ENCODE measurements around the gene PRXL2A. TPM values are rescaled to one million over a fixed set of nuclear protein-coding genes. Genes with fewer than 3 reads are reported as not detected.
"Not testable (repeated sequence)": the region's sequence is repeated elsewhere in the genome, so short reads cannot be mapped to it uniquely, and the experiment has no call there.

PRXL2A gene
- total RNA-seq, 1 experiment from 2014 or later: 1.7 TPM

DNA sequence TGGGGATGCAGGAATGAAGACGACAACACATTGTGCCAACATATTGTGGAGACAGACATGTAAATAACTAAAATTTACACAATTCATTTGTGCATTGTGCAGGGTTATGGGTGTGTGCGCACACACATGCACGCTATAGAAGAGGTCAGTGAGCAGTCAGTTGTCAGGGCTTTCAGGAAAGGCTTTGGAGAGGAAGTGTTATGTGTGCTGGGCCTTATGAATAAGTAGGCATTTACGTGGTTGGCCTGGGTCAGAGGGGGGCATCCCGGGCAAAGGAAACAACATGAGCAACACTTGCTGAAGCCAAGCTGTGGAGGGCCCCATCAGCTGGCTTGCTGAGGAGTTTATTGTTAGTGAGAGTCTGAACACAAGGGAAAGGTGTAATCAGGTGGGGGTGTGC lies 4.1 kb downstream of the PRXL2A start:
- H2AFZ ChIP-seq (ENCODE audit: low read length): no peak overlapping the region
- no peaks in the 10 kb centered on the region for H4K20me1 ChIP-seq (ENCODE audit: insufficient read depth, low read depth, low read length)
- no peaks in the 10 kb centered on the region for H3K9me2 ChIP-seq (replicated peaks; ENCODE audit: insufficient read depth, low read length)
- no peaks in the 10 kb centered on the region for H3K9me3 ChIP-seq (ENCODE audit: low read length)
- no peaks in the 10 kb centered on the region for H3K27me3 ChIP-seq (ENCODE audit: low read length)
- no peaks in the 10 kb centered on the region for H3K79me2 ChIP-seq (ENCODE audit: low read length)
- H3K9ac ChIP-seq (ENCODE audit: low read length): no peak overlapping the region
- H3K4me1 ChIP-seq (ENCODE audit: low read length): peaks cover 8% of the 10 kb centered on the region
- no peak overlapping the region for H3K27ac ChIP-seq (ENCODE audit: low read length)
- DNase-seq: no peak
- no peak overlapping the region for H3K4me3 ChIP-seq (ENCODE audit: low read length)
- no peaks in the 10 kb centered on the region for H3K36me3 ChIP-seq (ENCODE audit: insufficient read depth, low read length)
- H3K4me2 ChIP-seq (ENCODE audit: low read depth, low read length, poor library complexity, severe bottlenecking): no peak overlapping the region

DNA sequence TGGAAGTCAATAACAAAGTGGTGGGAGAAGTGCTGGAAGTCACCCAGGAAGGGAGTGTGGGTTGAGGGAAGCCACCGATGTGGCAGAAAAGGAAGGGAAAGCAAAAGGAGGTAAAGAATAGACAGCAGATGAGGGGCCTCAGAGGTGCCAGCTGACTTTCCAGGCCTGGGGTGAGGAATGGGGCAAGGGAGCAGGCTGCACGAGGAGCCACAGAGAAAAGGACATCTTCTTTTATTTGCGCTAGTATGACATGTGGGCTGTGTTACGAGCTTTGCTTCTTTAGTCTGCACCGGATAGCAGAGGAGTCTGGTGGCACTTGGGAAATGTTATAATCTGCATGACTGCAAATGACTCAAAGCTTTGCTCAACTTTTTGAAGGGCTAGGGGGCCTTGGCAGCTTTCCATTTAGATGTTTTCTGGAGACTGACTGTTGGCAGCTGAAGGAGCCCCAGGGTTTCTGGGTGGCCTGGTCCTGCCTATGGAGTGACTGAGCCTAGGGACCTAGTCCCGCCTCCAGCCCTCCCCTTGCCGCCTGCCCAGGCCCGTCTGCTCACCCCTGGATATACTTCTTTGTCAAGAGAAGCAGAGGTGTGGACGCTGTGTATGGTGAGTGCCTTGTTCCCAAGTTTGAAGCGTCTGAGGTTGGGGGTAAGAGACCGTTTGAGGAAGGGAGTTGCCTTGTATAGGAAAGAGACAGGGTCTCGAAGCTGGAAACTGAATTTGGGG lies 5.1 kb downstream of the PRXL2A start:
- H3K9ac ChIP-seq (ENCODE audit: low read length): no peak overlapping the region
- H3K4me2 ChIP-seq (ENCODE audit: low read depth, low read length, poor library complexity, severe bottlenecking): no peak overlapping the region
- no peak overlapping the region for H2AFZ ChIP-seq (ENCODE audit: low read length)

DNA sequence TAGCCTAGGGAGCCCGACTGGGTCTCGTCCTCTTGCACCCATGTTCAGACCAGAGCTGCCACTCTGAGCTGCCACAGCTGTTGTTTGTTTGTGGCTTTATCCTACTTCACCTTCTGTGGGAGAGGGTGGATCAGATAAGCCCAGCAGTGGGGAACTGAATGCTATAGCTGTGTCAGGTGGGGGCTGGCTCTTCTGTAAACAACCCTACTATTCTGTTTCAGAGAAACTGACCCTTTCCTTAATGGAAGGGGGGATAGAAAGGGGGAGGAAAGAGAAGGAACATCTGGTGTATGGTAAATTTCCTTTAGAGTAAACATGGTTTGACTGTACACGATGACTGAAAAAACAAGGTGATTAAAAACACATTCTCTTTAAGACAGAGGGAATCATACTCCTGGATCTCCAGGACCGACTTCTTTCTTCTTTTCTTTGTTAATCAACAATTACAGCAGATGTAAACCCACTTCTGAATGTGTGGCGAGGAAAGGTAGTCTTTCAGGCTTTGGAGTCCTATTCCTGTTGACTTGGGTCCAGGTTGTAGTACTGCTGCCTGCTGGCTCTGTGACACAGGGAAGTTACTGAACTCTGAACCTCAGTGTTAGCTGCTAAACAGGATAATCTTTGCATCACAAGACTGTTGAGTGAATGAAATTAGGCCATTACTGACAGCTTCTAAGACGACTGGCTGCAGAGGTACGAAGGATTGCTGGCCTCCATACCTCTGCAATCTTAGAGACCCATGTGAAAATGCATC lies 6.0 kb downstream of the PRXL2A start:
- H2AFZ ChIP-seq (ENCODE audit: low read length): no peak overlapping the region
- no peak for DNase-seq
- no peak overlapping the region for H3K27ac ChIP-seq (ENCODE audit: low read length)
- no peak overlapping the region for H3K4me2 ChIP-seq (ENCODE audit: low read depth, low read length, poor library complexity, severe bottlenecking)
- H3K4me1 ChIP-seq (ENCODE audit: low read length): no peaks in the 10 kb centered on the region
- no peaks in the 10 kb centered on the region for H3K9me3 ChIP-seq (ENCODE audit: low read length)
- H3K27me3 ChIP-seq (ENCODE audit: low read length): no peaks in the 10 kb centered on the region
- H3K4me3 ChIP-seq (ENCODE audit: low read length): no peak overlapping the region
- H3K9me2 ChIP-seq (replicated peaks; ENCODE audit: insufficient read depth, low read length): no peaks in the 10 kb centered on the region
- no peaks in the 10 kb centered on the region for H3K79me2 ChIP-seq (ENCODE audit: low read length)
- H3K36me3 ChIP-seq (ENCODE audit: insufficient read depth, low read length): no peaks in the 10 kb centered on the region
- H4K20me1 ChIP-seq (ENCODE audit: insufficient read depth, low read depth, low read length): no peaks in the 10 kb centered on the region
- no peak overlapping the region for H3K9ac ChIP-seq (ENCODE audit: low read length)

More for the DNA sequence above, 5.1 kb downstream of the PRXL2A start:
- DNase-seq: no peak
- Histone ChIP-seq H3K9me2 (replicated peaks; ENCODE audit: insufficient read depth, low read length) (no peaks in the 10 kb centered on the region), H3K36me3 (ENCODE audit: insufficient read depth, low read length) (no peaks in the 10 kb centered on the region), H4K20me1 (ENCODE audit: insufficient read depth, low read depth, low read length) (no peaks in the 10 kb centered on the region), H3K27ac (ENCODE audit: low read length) (no peak overlapping the region), H3K27me3 (ENCODE audit: low read length) (no peaks in the 10 kb centered on the region), H3K4me1 (ENCODE audit: low read length) (0 out of 2 replicates have a peak, but pooled peaks cover 3% of the 10 kb centered on the region), H3K4me3 (ENCODE audit: low read length) (no peak overlapping the region), H3K9me3 (ENCODE audit: low read length) (no peaks in the 10 kb centered on the region), H3K79me2 (ENCODE audit: low read length) (no peaks in the 10 kb centered on the region)

DNA sequence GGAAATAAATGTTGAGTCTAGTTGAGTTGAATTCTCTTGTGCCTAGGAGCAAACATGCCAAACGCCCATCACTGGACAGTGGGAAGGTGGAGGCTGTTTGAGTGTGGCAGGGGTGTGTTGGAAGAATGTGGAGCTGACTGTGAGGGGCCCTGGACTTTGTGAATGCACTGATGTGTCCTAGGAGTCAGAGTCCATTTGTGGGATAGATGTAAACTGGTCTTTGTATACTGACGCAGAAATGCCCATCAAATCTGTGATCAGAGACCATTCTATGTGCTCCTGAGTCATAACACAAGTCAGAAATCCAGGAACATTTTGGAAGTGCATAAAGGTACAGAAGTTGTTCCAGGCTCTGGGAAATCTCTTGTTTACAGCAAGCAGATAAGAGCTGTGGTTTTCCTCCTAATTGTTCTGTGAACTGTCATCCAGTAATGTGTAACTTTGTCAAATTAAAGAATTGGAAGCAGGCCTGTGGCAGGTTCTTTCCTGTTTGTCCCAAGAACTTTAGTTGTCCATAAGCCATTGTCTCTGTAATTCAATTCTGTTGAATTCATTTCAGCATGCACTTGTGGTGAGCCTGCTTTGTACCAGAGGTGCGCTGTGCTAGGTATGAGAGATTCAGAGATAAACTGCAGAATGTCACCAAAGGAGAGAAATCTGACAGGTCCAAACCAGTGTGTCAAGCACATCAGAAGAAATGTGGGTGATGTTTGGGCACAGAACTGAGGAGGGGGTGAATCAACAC lies 7.6 kb downstream of the PRXL2A start:
- Histone ChIP-seq H3K27ac (ENCODE audit: low read length) (no peak overlapping the region), H3K79me2 (ENCODE audit: low read length) (no peaks in the 10 kb centered on the region), H3K9me2 (replicated peaks; ENCODE audit: insufficient read depth, low read length) (no peaks in the 10 kb centered on the region), H3K27me3 (ENCODE audit: low read length) (no peaks in the 10 kb centered on the region), H3K36me3 (ENCODE audit: insufficient read depth, low read length) (no peaks in the 10 kb centered on the region), H2AFZ (ENCODE audit: low read length) (no peak overlapping the region), H4K20me1 (ENCODE audit: insufficient read depth, low read depth, low read length) (no peaks in the 10 kb centered on the region), H3K4me2 (ENCODE audit: low read depth, low read length, poor library complexity, severe bottlenecking) (no peak overlapping the region), H3K4me3 (ENCODE audit: low read length) (no peak overlapping the region), H3K9ac (ENCODE audit: low read length) (no peak overlapping the region), H3K4me1 (ENCODE audit: low read length) (peaks cover 2% of the 10 kb centered on the region), H3K9me3 (ENCODE audit: low read length) (no peaks in the 10 kb centered on the region)
- no peak for DNase-seq

DNA sequence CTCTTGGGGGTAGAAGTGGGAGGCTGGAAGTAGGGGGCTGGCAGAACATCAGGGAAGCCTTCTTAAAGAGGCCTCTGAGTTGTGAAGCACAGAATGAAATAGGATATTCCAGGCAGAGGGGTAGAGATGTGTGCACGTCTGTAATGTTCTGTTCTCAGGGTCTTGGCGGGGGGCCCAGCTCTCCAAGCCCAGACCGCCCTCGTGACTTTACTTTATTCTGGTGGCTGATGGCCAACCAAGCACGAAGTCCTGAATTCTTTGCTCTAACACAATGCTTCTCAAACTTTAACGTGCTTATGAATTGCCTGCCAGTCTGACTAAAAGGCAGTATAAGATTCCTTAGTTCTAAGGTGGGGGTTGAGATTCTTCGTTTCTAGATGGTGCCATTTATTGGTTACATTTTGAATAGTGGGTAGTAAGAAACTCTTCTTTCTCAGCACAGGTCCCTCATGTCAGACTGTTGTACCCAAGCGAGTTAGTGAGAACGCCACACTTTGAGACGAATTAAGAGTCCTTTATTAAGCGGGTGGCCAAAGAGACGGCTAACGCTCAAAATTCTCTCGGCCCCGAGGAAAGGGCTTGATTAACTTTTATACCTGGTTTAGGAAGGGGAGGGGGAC lies 8.2 kb downstream of the PRXL2A start:
- no peaks in the 10 kb centered on the region for H3K27me3 ChIP-seq (ENCODE audit: low read length)
- H3K27ac ChIP-seq (ENCODE audit: low read length): no peak overlapping the region
- no peak overlapping the region for H2AFZ ChIP-seq (ENCODE audit: low read length)
- H3K9me3 ChIP-seq (ENCODE audit: low read length): no peaks in the 10 kb centered on the region
- no peak overlapping the region for H3K9ac ChIP-seq (ENCODE audit: low read length)
- DNase-seq: no peak
- no peaks in the 10 kb centered on the region for H4K20me1 ChIP-seq (ENCODE audit: insufficient read depth, low read depth, low read length)
- no peaks in the 10 kb centered on the region for H3K36me3 ChIP-seq (ENCODE audit: insufficient read depth, low read length)
- peaks cover 9% of the 10 kb centered on the region for H3K4me1 ChIP-seq (ENCODE audit: low read length)
- no peaks in the 10 kb centered on the region for H3K9me2 ChIP-seq (replicated peaks; ENCODE audit: insufficient read depth, low read length)
- no peak overlapping the region for H3K4me3 ChIP-seq (ENCODE audit: low read length)
- no peaks in the 10 kb centered on the region for H3K79me2 ChIP-seq (ENCODE audit: low read length)
- H3K4me2 ChIP-seq (ENCODE audit: low read depth, low read length, poor library complexity, severe bottlenecking): no peak overlapping the region

DNA sequence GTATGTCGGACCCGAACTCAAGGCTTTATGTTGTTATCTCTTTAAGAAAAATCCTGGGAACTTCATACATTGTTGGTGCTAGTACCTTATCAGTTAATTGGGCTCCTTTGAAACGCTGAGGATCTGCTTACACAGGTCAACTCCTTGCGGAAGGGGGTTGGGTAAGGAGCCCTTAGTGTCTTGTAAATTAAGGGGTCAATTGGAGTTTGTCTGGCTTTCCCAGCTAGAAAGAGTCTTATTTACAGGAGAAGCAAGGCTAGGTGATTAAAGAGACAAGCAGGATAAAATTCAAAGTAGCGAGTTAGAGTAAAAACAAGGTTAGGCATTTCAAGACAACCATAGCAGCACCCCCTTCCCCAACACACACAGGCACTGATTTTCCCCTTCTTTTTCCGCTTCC lies 8.9 kb downstream of the PRXL2A start:
- not testable (repeated sequence) for H3K4me3 ChIP-seq (ENCODE audit: low read length); H3K36me3 ChIP-seq (ENCODE audit: insufficient read depth, low read length); DNase-seq; H3K27ac ChIP-seq (ENCODE audit: low read length); H2AFZ ChIP-seq (ENCODE audit: low read length); H3K9ac ChIP-seq (ENCODE audit: low read length); H4K20me1 ChIP-seq (ENCODE audit: insufficient read depth, low read depth, low read length); H3K9me3 ChIP-seq (ENCODE audit: low read length); H3K27me3 ChIP-seq (ENCODE audit: low read length); H3K9me2 ChIP-seq (replicated peaks; ENCODE audit: insufficient read depth, low read length); H3K79me2 ChIP-seq (ENCODE audit: low read length); H3K4me2 ChIP-seq (ENCODE audit: low read depth, low read length, poor library complexity, severe bottlenecking)
- peaks cover 16% of the 10 kb centered on the region for H3K4me1 ChIP-seq (ENCODE audit: low read length)

DNA sequence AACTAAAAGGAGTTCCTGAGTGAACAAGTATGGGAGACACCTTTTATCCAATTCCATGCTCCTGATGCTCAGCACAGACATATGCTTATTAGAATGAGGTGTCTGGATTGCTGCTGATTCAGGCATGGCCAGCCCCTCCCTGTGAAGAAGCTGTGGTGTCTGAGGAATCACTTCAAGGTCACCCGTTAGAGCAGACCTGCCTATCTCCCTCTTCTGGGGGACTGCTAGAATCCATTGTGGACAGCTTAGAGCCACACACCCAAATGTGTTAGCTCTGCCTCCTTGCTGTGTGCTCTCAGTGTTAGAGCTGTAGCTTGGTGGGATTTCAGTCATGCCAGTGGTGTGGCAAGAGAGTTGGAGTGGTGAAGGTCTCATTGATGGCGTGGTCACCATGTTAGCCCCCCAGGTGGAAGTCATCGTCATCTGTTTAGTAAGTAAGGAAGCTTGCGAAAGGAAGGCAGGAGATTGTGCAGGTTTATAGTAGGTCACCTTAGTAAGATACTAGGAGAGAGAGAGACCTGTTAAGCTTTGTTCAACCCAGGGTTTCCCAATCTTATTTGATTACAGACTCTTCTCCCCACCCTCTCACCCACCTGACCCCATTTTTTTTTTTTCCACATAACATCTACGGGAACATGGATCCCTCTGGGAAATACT lies 12.8 kb downstream of the PRXL2A start:
- H3K27ac ChIP-seq (ENCODE audit: low read length): peak overlapping the region; percentile 64
- H3K4me1 ChIP-seq (ENCODE audit: low read length): peaks cover 18% of the 10 kb centered on the region
- no peaks in the 10 kb centered on the region for H3K79me2 ChIP-seq (ENCODE audit: low read length)
- no peaks in the 10 kb centered on the region for H3K9me2 ChIP-seq (replicated peaks; ENCODE audit: insufficient read depth, low read length)
- no peak for DNase-seq
- H3K9me3 ChIP-seq (ENCODE audit: low read length): no peaks in the 10 kb centered on the region
- H3K4me2 ChIP-seq (ENCODE audit: low read depth, low read length, poor library complexity, severe bottlenecking): peak overlapping the region; percentile 70
- no peaks in the 10 kb centered on the region for H4K20me1 ChIP-seq (ENCODE audit: insufficient read depth, low read depth, low read length)
- H3K36me3 ChIP-seq (ENCODE audit: insufficient read depth, low read length): no peaks in the 10 kb centered on the region
- H2AFZ ChIP-seq (ENCODE audit: low read length): peak overlapping the region; percentile 41
- peak overlapping the region; percentile 51; the same call in 1 of the 2 replicates for H3K4me3 ChIP-seq (ENCODE audit: low read length)
- H3K9ac ChIP-seq (ENCODE audit: low read length): peak overlapping the region; percentile 53; the same call in 1 of the 2 replicates
- no peaks in the 10 kb centered on the region for H3K27me3 ChIP-seq (ENCODE audit: low read length)

Data from Karpas-422 (cell line).